ENCODE data around the gene MTO1. TPM values are rescaled to one million over a fixed set of nuclear protein-coding genes. Genes with fewer than 3 reads are reported as not detected.

Gene MTO1
- total and polyA plus RNA-seq, 2 of the 4 experiments (the other 2 are of a cell fraction), result 15.0 to 39.8 TPM

DNA sequence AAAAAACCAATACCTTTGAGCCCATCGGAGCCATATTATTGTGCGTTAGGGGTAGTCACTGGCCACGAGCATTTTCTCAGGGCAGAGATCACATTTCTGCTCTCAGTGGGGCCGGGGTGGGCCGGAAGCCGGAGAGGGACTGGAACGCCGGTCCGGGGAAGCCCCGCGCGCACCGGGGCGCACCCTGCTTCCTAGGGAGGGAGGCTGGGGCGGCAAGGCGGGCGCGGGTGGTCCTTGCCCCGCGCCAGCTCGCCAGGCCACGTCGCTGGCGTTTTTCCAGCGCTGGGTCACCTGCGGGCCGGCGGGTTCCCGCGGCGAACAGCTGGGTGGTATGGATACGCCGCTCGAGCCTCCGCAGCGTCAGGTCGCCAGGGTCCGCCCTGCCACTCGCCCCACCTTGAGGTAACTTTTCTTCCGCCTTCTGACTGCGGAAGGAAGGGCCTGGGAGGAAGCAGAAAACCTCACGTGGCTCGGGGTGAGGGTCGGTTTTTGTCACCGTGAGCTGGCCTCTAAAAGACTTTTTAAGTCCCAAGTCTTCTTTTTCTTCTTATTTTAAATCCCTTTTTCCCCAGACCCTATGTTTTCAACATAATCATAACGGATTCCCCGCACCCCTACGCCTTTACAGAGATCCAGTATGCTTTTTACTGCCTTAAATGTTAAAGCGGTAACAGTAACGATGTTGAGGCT, 62.0 kb downstream of the MTO1 start:
- peak overlapping the region; percentile 82 for H3K14ac ChIP-seq (replicated peaks; ENCODE audit: low read depth, low read length)
- peaks cover 19% of the 10 kb centered on the region for H3K36me3 ChIP-seq (ENCODE audit: control insufficient read depth, insufficient read depth, low read length)
- peak overlapping the region; percentile 77; the same call in 2 of the 3 replicates for H2BK15ac ChIP-seq (ENCODE audit: low read depth, low read length)
- ATAC-seq (ENCODE audit: low read depth), result no peak
- peak overlapping the region; percentile 66 for H3K23ac ChIP-seq (ENCODE audit: low read depth, low read length)
- H3K79me1 ChIP-seq (ENCODE audit: low read depth in 1 of 2, low read length in 2 of 2), result peaks cover 4 to 17% of the 10 kb centered on the region in 2 experiments; a peak in 2 of 4 replicates
- 14% methylated on average over 23 of the region's 50 CpGs; no CpG with 5 or more reads in 1 of the 2 experiments for WGBS, 2 experiments (ENCODE audit: extremely low coverage in 2 of 2, insufficient read length in 1 of 2)
- H2BK120ac ChIP-seq (ENCODE audit: low read depth, low read length), result peak overlapping the region; percentile 94
- peaks cover 5% of the 10 kb centered on the region; the same call in 1 of the 2 replicates for H3K9me1 ChIP-seq (ENCODE audit: insufficient read depth, low read length)
- peak; percentile 16 for DNase-seq
- H3K27me3 ChIP-seq (ENCODE audit: control insufficient read depth, insufficient read depth, low read length), result no peaks in the 10 kb centered on the region
- H2AK9ac ChIP-seq (replicated peaks; ENCODE audit: low read depth, low read length, poor library complexity), result peak overlapping the region; percentile 92
- H2BK20ac ChIP-seq (ENCODE audit: low read depth, low read length), result peak overlapping the region; percentile 73
- peak overlapping the region; percentile 48 for H3K4me3 ChIP-seq (ENCODE audit: insufficient read depth, low read depth, low read length)
- peaks cover 22% of the 10 kb centered on the region for H4K20me1 ChIP-seq (ENCODE audit: insufficient read depth, low read length)
- peak overlapping the region; percentile 89 for H3K4ac ChIP-seq (ENCODE audit: low read depth, low read length)
- TF ChIP-seq NFE2L2 (IDR thresholded peaks at IDR 0.05; ENCODE audit: low read depth, low read length) (no peak), BHLHE40 (IDR thresholded peaks at IDR 0.05; ENCODE audit: low read depth, low read length) (0 out of 2 replicates have a peak, but pooled peaks have one; percentile 6)
- H2AK5ac ChIP-seq (ENCODE audit: low read depth, low read length), result peak overlapping the region; percentile 83
- dilution Hi-C loops (cut with HindIII; ENCODE audit: low sequenced_read_pairs, unreplicated experiment), result no loop called here
- peak overlapping the region; percentile 82 for H4K91ac ChIP-seq (ENCODE audit: insufficient read depth, low read depth, low read length)
- H3K4me2 ChIP-seq (ENCODE audit: low read depth, low read length), result peak overlapping the region; percentile 81
- H3K27ac ChIP-seq (ENCODE audit: insufficient read depth, low read length), result peak overlapping the region; percentile 98
- peak overlapping the region; percentile 80 for H3K9ac ChIP-seq (ENCODE audit: low read depth, low read length)
- no TSS peak for BruUV-seq (replicated peaks)
- peak overlapping the region; percentile 91 for H3K18ac ChIP-seq (ENCODE audit: low read depth, low read length)
- H4K5ac ChIP-seq (ENCODE audit: low read depth, low read length), result peak overlapping the region; percentile 98
- intact Hi-C loops (cut with micrococcal nuclease), result no loop called here
- peak overlapping the region; percentile 78; the same call in 1 of the 2 replicates for H3K56ac ChIP-seq (ENCODE audit: extremely low read depth, insufficient read depth, low read length)
- H3K4me1 ChIP-seq (ENCODE audit: control insufficient read depth, insufficient read depth, low read length), result peaks cover 12% of the 10 kb centered on the region
- no peaks in the 10 kb centered on the region for H3K9me3 ChIP-seq (ENCODE audit: control insufficient read depth, insufficient read depth, low read length)
- peak overlapping the region; percentile 95 for H2BK5ac ChIP-seq (ENCODE audit: low read depth, low read length, poor library complexity, severe bottlenecking)
- H2AFZ ChIP-seq (replicated peaks; ENCODE audit: low read length, poor library complexity), result peak overlapping the region; percentile 94
- in situ Hi-C loops (cut with MboI; ENCODE audit: low sequenced_read_pairs), result loop anchor here (5.0 kb wide), 1 partner anchor 59 kb away; no protein-coding TSS in a partner anchor
- CTCF ChIA-PET, result no interaction called here
- POLR2A ChIA-PET (ENCODE audit: unreplicated experiment), result no interaction called here
- H4K8ac ChIP-seq (ENCODE audit: low read depth in 2 of 2, low read length in 2 of 2), result peak overlapping the region; percentile 87 to 97

Data from IMR-90 (cell line).